ENCODE measurements around the gene SORT1.

SORT1 gene

GRCh38 chr1:109301874-109302273, 95.8 kb downstream of the SORT1 start:
- no peak for TF ChIP-seq CTCF (IDR thresholded peaks at IDR 0.05; ENCODE audit: insufficient read depth, low read depth, low read length, missing control alignments)
- no peak overlapping the region for H3K4me3 ChIP-seq (ENCODE audit: low read length)
- no peak for DNase-seq (ENCODE audit: low read depth)

GRCh38 chr1:109300650-109301151, 97.0 kb downstream of the SORT1 start:
- H3K4me3 ChIP-seq (ENCODE audit: low read length) = no peak overlapping the region
- no peak for DNase-seq (ENCODE audit: low read depth)
- TF ChIP-seq CTCF (IDR thresholded peaks at IDR 0.05; ENCODE audit: insufficient read depth, low read depth, low read length, missing control alignments) = no peak

GRCh38 chr1:109299558-109300343, 98.0 kb downstream of the SORT1 start:
- DNase-seq (ENCODE audit: low read depth) = no peak
- TF ChIP-seq CTCF (IDR thresholded peaks at IDR 0.05; ENCODE audit: insufficient read depth, low read depth, low read length, missing control alignments) = no peak
- H3K4me3 ChIP-seq (ENCODE audit: low read length) = no peak overlapping the region

- DNase-seq (ENCODE audit: low read depth) = peak; percentile 66
- no peak overlapping the region for H3K4me3 ChIP-seq (ENCODE audit: low read length)
- no peak for TF ChIP-seq CTCF (IDR thresholded peaks at IDR 0.05; ENCODE audit: insufficient read depth, low read depth, low read length, missing control alignments)
These were observed 98.8 kb downstream of the SORT1 start for GRCh38 chr1:109298666-109299557.

- DNase-seq (ENCODE audit: low read depth) = peak; percentile 74
- no peak for TF ChIP-seq CTCF (IDR thresholded peaks at IDR 0.05; ENCODE audit: insufficient read depth, low read depth, low read length, missing control alignments)
- H3K4me3 ChIP-seq (ENCODE audit: low read length) = no peak overlapping the region
These were observed 100.9 kb downstream of the SORT1 start for GRCh38 chr1:109296782-109297181.

- H3K4me3 ChIP-seq (ENCODE audit: low read length) = no peak overlapping the region
- no peak for TF ChIP-seq CTCF (IDR thresholded peaks at IDR 0.05; ENCODE audit: insufficient read depth, low read depth, low read length, missing control alignments)
- DNase-seq (ENCODE audit: low read depth) = no peak
These were observed 101.9 kb downstream of the SORT1 start for GRCh38 chr1:109295712-109296415.

Data from epithelial cell of esophagus (primary cell).